IMR-90 (cell line): ENCODE data around the gene TPM4. TPM values are rescaled to one million over a fixed set of nuclear protein-coding genes. Genes with fewer than 3 reads are reported as not detected.

Experiments
- ATAC-seq: fragments of 200-7000 bp; cut with Tn5 transposase; 2 replicates; pipeline ENCODE4 v1.9.1; 2020; ENCODE audit warnings: low read depth, mild to moderate bottlenecking, moderate library complexity
- BruUV-seq: library from RNA; stranded (reverse); fragments of 400-500 nt; replicated peaks from 2 replicates; lab custom pipeline; 2021; lab: Mats Ljungman, UMichigan
- CTCF ChIA-PET: fragments of 300-600 bp; formaldehyde crosslinking; extraction: SDS; loops from one replicate; lab custom pipeline; 2021; ENCODE audit warnings: antibody characterized with exemption; lab: Yijun Ruan, JAX
- POLR2A ChIA-PET: fragments of 300-600 bp; sonication (Branson Sonifier 250); formaldehyde crosslinking; loops from one replicate; lab custom pipeline; 2022; ENCODE audit warnings: antibody characterized with exemption; ENCODE audit not compliant: unreplicated experiment; lab: Charles Lee
- DNase-seq: peaks from one replicate; pipeline ENCODE4 v3.0.0; 2013
- H2AFZ ChIP-seq: replicated peaks from 2 replicates; pipeline ENCODE3; 2013; ENCODE audit warnings: low read length, mild to moderate bottlenecking; ENCODE audit not compliant: poor library complexity
- H2AK5ac ChIP-seq: 2 replicates; pipeline ENCODE4 v1.6.1; 2013; ENCODE audit warnings: low read depth, low read length, inconsistent platforms
- H2AK9ac ChIP-seq: replicated peaks from 2 replicates; pipeline ENCODE3; 2013; ENCODE audit warnings: mild to moderate bottlenecking, low read depth, low read length, moderate library complexity; ENCODE audit not compliant: poor library complexity
- H2BK120ac ChIP-seq: 2 replicates; pipeline ENCODE4 v1.6.1; 2013; ENCODE audit warnings: low read depth, low read length, inconsistent platforms
- H2BK15ac ChIP-seq: 3 replicates; pipeline ENCODE4 v1.6.1; 2013; ENCODE audit warnings: low read depth, low read length, inconsistent platforms
- H2BK20ac ChIP-seq: 2 replicates; pipeline ENCODE4 v1.6.1; 2013; ENCODE audit warnings: low read depth, mild to moderate bottlenecking, inconsistent platforms, low read length, moderate library complexity
- H2BK5ac ChIP-seq: 2 replicates; pipeline ENCODE4 v1.6.1; 2013; ENCODE audit warnings: mild to moderate bottlenecking, low read depth, low read length, inconsistent platforms; ENCODE audit not compliant: poor library complexity, severe bottlenecking
- H3K14ac ChIP-seq: replicated peaks from 2 replicates; pipeline ENCODE4 v1.6.1; 2013; ENCODE audit warnings: low read depth, low read length, inconsistent platforms
- H3K18ac ChIP-seq: 2 replicates; pipeline ENCODE4 v1.6.1; 2013; ENCODE audit warnings: low read depth, low read length, control low read depth
- H3K23ac ChIP-seq: 2 replicates; pipeline ENCODE4 v1.6.1; 2013; ENCODE audit warnings: low read depth, low read length, inconsistent platforms
- H3K27ac ChIP-seq: 2 replicates; pipeline ENCODE4 v1.5.1; 2013; ENCODE audit warnings: mild to moderate bottlenecking, control low read depth, low read length; ENCODE audit not compliant: insufficient read depth
- H3K27me3 ChIP-seq: 2 replicates; pipeline ENCODE4 v1.6.1; 2013; ENCODE audit warnings: low read length; ENCODE audit not compliant: control insufficient read depth, insufficient read depth
- H3K36me3 ChIP-seq: 2 replicates; pipeline ENCODE4 v1.6.1; 2013; ENCODE audit warnings: low read length, mixed read lengths; ENCODE audit not compliant: control insufficient read depth, insufficient read depth
- H3K4ac ChIP-seq: 2 replicates; pipeline ENCODE4 v1.6.1; 2013; ENCODE audit warnings: low read depth, low read length, inconsistent platforms
- H3K4me1 ChIP-seq: 2 replicates; pipeline ENCODE4 v1.6.1; 2013; ENCODE audit warnings: low read length, mixed read lengths; ENCODE audit not compliant: control insufficient read depth, insufficient read depth
- H3K4me2 ChIP-seq: 2 replicates; pipeline ENCODE4 v1.6.1; 2013; ENCODE audit warnings: low read depth, mild to moderate bottlenecking, control low read depth, low read length, moderate library complexity
- H3K4me3 ChIP-seq: 2 replicates; pipeline ENCODE4 v1.5.1; 2013; ENCODE audit warnings: low read depth, mild to moderate bottlenecking, control low read depth, low read length, moderate library complexity; ENCODE audit not compliant: insufficient read depth
- H3K56ac ChIP-seq: 2 replicates; pipeline ENCODE4 v1.6.1; 2013; ENCODE audit warnings: low read length, inconsistent platforms; ENCODE audit not compliant: insufficient read depth; ENCODE audit errors: extremely low read depth
- H3K79me1 ChIP-seq, 2 experiments: 2 replicates each; pipeline ENCODE4 v1.6.1; 2013; ENCODE audit warnings: low read length in 2 of 2, inconsistent platforms in 1 of 2, low read depth in 1 of 2
- H3K9ac ChIP-seq: 2 replicates; pipeline ENCODE4 v1.6.1; 2013; ENCODE audit warnings: low read depth, low read length, control low read depth
- H3K9me1 ChIP-seq: 2 replicates; pipeline ENCODE4 v1.6.1; 2013; ENCODE audit warnings: low read length, inconsistent platforms; ENCODE audit not compliant: insufficient read depth
- H3K9me3 ChIP-seq: 2 replicates; pipeline ENCODE4 v1.6.1; 2013; ENCODE audit warnings: low read length; ENCODE audit not compliant: control insufficient read depth, insufficient read depth
- H4K20me1 ChIP-seq: 2 replicates; pipeline ENCODE4 v1.6.1; 2013; ENCODE audit warnings: low read length, inconsistent platforms; ENCODE audit not compliant: insufficient read depth
- H4K5ac ChIP-seq: 2 replicates; pipeline ENCODE4 v1.6.1; 2013; ENCODE audit warnings: mild to moderate bottlenecking, low read depth, low read length, control low read depth
- H4K8ac ChIP-seq, 2 experiments: 2 replicates each; pipeline ENCODE4 v1.6.1; 2013; ENCODE audit warnings: low read depth in 2 of 2, low read length in 2 of 2, control low read depth in 1 of 2, inconsistent platforms in 1 of 2
- H4K91ac ChIP-seq: 2 replicates; pipeline ENCODE4 v1.6.1; 2013; ENCODE audit warnings: low read depth, low read length, inconsistent platforms; ENCODE audit not compliant: insufficient read depth
- CTCF ChIP-seq: conservative IDR thresholded peaks from 2 replicates; pipeline ENCODE4 v1.5.1; 2012; ENCODE audit warnings: mild to moderate bottlenecking, low read depth, low read length, improper control_type of control experiment
- MAFK ChIP-seq: IDR thresholded peaks from 2 replicates; pipeline ENCODE4 v1.6.1; 2012; ENCODE audit warnings: low read depth, low read length, improper control_type of control experiment
- RAD21 ChIP-seq: IDR thresholded peaks from 2 replicates; pipeline ENCODE4 v1.6.1; 2012; ENCODE audit warnings: low read length, improper control_type of control experiment
- SMC3 ChIP-seq: fragments of 150-350 bp; IDR thresholded peaks from 2 replicates; pipeline ENCODE4 v1.6.1; 2016; ENCODE audit warnings: low read depth, mild to moderate bottlenecking, antibody characterized with exemption, low read length, moderate library complexity
- WGBS, 2 experiments: methylation state at CpG; one replicate each; pipeline versions ENCODE4 v1.1.5 to v1.1.7; 2013; ENCODE audit warnings: missing lambda C conversion rate in 2 of 2; ENCODE audit not compliant: insufficient read length in 1 of 2; ENCODE audit errors: extremely low coverage in 2 of 2; 5-methylcytosine and 5-hydroxymethylcytosine counted together
- dilution Hi-C: fragments of 300-500 bp; cut with HindIII; formaldehyde crosslinking; loops from one replicate; pipeline ENCODE4 v1.14.3; 2018; ENCODE audit warnings: low sequenced_read_pairs; ENCODE audit not compliant: unreplicated experiment
- in situ Hi-C: fragments of 300-500 bp; cut with MboI; formaldehyde crosslinking; loops from 3 replicates; pipeline ENCODE4 v1.14.3; 2019; ENCODE audit warnings: low sequenced_read_pairs, inconsistent platforms, mixed read lengths
- intact Hi-C: fragments of 100-400 bp; cut with micrococcal nuclease; formaldehyde crosslinking; loops from 2 replicates; pipeline ENCODE4 v1.10.0; 2022
- polyA plus RNA-seq, 3 experiments: library from polyadenylated mRNA; depleted of rRNA; stranded (reverse); fragments of >200 nt; gene quantifications; 2 replicates each; pipeline ENCODE4 v1.2.3, GENCODE V29; 2012; ENCODE audit warnings: low replicate concordance in 1 of 3
- total RNA-seq: library from RNA; depleted of rRNA; stranded (reverse); fragments of >200 nt; gene quantifications from 2 replicates; pipeline ENCODE4 v1.2.3, GENCODE V29; 2012

TPM4 gene
- total and polyA plus RNA-seq, 2 of the 4 experiments (the other 2 are of a cell fraction), result 1,075 to 1,160 TPM

GRCh38 chr19:16042533-16043085 lies 33.7 kb upstream of the TPM4 start (continued):
- TF ChIP-seq CTCF (no peak), MAFK (no peak), RAD21 (no peak)

GRCh38 chr19:16043156-16043757 lies 33.0 kb upstream of the TPM4 start:
- no peak overlapping the region for H3K4me2 ChIP-seq
- dilution Hi-C loops, result no loop called here

More at GRCh38 chr19:16043156-16043757, 33.0 kb upstream of the TPM4 start:
- no peak overlapping the region for H4K5ac ChIP-seq
- H2BK120ac ChIP-seq, result no peak overlapping the region
- H2AFZ ChIP-seq, result no peak overlapping the region
- no TSS peak for BruUV-seq
- H3K14ac ChIP-seq, result no peak overlapping the region
- ATAC-seq, result no peak
- H3K56ac ChIP-seq, result no peak overlapping the region
- intact Hi-C loops (loop anchor here (5.0 kb wide), 1 partner anchor 34 kb away; the partner anchor contains the start of gene TPM4), in situ Hi-C loops (loop anchor here (5.0 to 10.0 kb wide), 2 partner anchors 134 to 342 kb away; no protein-coding TSS in a partner anchor)
- H3K9ac ChIP-seq, result no peak overlapping the region
- no peaks in the 10 kb centered on the region for H4K20me1 ChIP-seq
- no peak for TF ChIP-seq SMC3
- H2BK5ac ChIP-seq, result no peak overlapping the region
- H3K4ac ChIP-seq, result no peak overlapping the region
- no peak overlapping the region for H3K18ac ChIP-seq
- DNase-seq, result no peak
- H2BK15ac ChIP-seq, result no peak overlapping the region
- H4K91ac ChIP-seq, result no peak overlapping the region
- H3K9me3 ChIP-seq, result no peaks in the 10 kb centered on the region
- CTCF ChIA-PET, result no interaction called here
- no peaks in the 10 kb centered on the region for H3K27me3 ChIP-seq
- WGBS, 2 experiments, result 39 to 100% methylated on average over 2 of the region's 2 CpGs
- H3K9me1 ChIP-seq, result no peaks in the 10 kb centered on the region
- no peak overlapping the region for H2AK9ac ChIP-seq
- H3K23ac ChIP-seq, result no peak overlapping the region
- no peak overlapping the region for H3K4me3 ChIP-seq
- H2AK5ac ChIP-seq, result no peak overlapping the region
- H3K27ac ChIP-seq, result no peak overlapping the region
- POLR2A ChIA-PET, result no interaction called here
- H2BK20ac ChIP-seq, result no peak overlapping the region
- no peaks in the 10 kb centered on the region for H3K79me1 ChIP-seq
- peaks cover 2% of the 10 kb centered on the region for H3K4me1 ChIP-seq
- no peak overlapping the region for H4K8ac ChIP-seq
- no peaks in the 10 kb centered on the region for H3K36me3 ChIP-seq
